Mesodermal cell (in vitro differentiated cells): ENCODE data around the gene ATE1.
"Not testable (repeated sequence)": the region's sequence is repeated elsewhere in the genome, so short reads cannot be mapped to it uniquely, and the experiment has no call there.

ENCODE experiments used
- H3K27ac ChIP-seq: 2 replicates; pipeline ENCODE4 v1.7.0; 2013; ENCODE audit warnings: mild to moderate bottlenecking, low read depth, low read length, moderate library complexity; ENCODE audit not compliant: severe bottlenecking
- H3K36me3 ChIP-seq: 2 replicates; pipeline ENCODE4 v1.7.1; 2013; ENCODE audit warnings: mild to moderate bottlenecking, low read length, moderate library complexity; ENCODE audit not compliant: control insufficient read depth, insufficient read depth
- H3K4me1 ChIP-seq: one replicate; pipeline ENCODE4 v1.7.1; 2013; ENCODE audit warnings: mild to moderate bottlenecking, low read length; ENCODE audit not compliant: insufficient read depth, control insufficient read depth, poor library complexity, severe bottlenecking
- H3K4me3 ChIP-seq: 2 replicates; pipeline ENCODE4 v1.7.0; 2013; ENCODE audit warnings: low read length, control low read depth, mild to moderate bottlenecking; ENCODE audit not compliant: insufficient read depth, poor library complexity, severe bottlenecking; ENCODE audit errors: extremely low read depth
- H3K9me3 ChIP-seq: 2 replicates; pipeline ENCODE4 v1.7.1; 2013; ENCODE audit warnings: mild to moderate bottlenecking, low read length, moderate library complexity; ENCODE audit not compliant: control insufficient read depth
- WGBS, 2 experiments: methylation state at CpG; one replicate each; pipeline ENCODE4 v1.1.5; 2013; ENCODE audit warnings: missing lambda C conversion rate in 2 of 2; ENCODE audit not compliant: insufficient coverage in 2 of 2; 5-methylcytosine and 5-hydroxymethylcytosine counted together

The ATE1 gene

GRCh38 chr10:121929585-121930267, 1.9 kb upstream of the ATE1 start:
- H3K4me3 ChIP-seq, result not testable (repeated sequence)
- H3K27ac ChIP-seq, result peak overlapping the region; percentile 23
- WGBS, 2 experiments, result 89 to 91% methylated on average over 7 to 9 of the region's 14 CpGs

DNA sequence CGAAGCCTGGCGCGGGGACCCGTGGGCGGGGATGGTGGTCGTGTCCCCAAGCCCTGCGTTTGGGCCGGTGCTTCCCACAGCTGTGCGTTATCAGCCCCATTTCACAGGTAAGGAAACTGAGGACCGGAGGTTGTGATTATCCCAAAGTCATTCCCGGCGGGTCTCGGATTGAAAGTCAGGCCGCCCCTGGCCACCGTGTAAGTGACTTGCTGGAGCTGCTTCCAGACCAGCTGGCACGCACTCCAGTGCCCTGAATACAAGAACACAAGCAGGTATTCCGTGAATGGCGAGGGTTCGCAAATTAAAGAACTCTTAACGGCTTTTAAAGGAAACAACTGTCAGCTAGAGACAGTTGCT, 675 bp upstream of the ATE1 start:
- H3K4me1 ChIP-seq, result no peaks in the 10 kb centered on the region
- H3K4me3 ChIP-seq, result peak overlapping the region; percentile 88
- WGBS, 2 experiments, result 14% methylated on average over 20 of the region's 20 CpGs
- no peaks in the 10 kb centered on the region for H3K9me3 ChIP-seq
- peak overlapping the region; percentile 95 for H3K27ac ChIP-seq
- H3K36me3 ChIP-seq, result no peaks in the 10 kb centered on the region

More at GRCh38 chr10:121929585-121930267, 1.9 kb upstream of the ATE1 start:
- not testable (repeated sequence) for H3K4me1 ChIP-seq, H3K36me3 ChIP-seq, H3K9me3 ChIP-seq

GRCh38 chr10:121927318-121927840, 452 bp downstream of the ATE1 start:
- 0% methylated on average over 41 to 48 of the region's 48 CpGs for WGBS, 2 experiments
- Histone ChIP-seq H3K36me3 (no peaks in the 10 kb centered on the region), H3K4me1 (no peaks in the 10 kb centered on the region), H3K4me3 (peak overlapping the region; percentile 88), H3K27ac (peak overlapping the region; percentile 95), H3K9me3 (no peaks in the 10 kb centered on the region)

GRCh38 chr10:121926671-121927317, 1.0 kb downstream of the ATE1 start:
- peaks cover 1% of the 10 kb centered on the region for H3K4me1 ChIP-seq

GRCh38 chr10:121926157-121926556, 1.7 kb downstream of the ATE1 start:
- H3K27ac ChIP-seq, result no peak overlapping the region
- peaks cover under 1% of the 10 kb centered on the region for H3K36me3 ChIP-seq
- no peaks in the 10 kb centered on the region for H3K9me3 ChIP-seq
- WGBS, 2 experiments, result no CpG with 5 or more reads among the region's 4 CpGs
- H3K4me1 ChIP-seq, result peaks cover 6% of the 10 kb centered on the region
- peak overlapping the region; percentile 88 for H3K4me3 ChIP-seq

More at GRCh38 chr10:121926671-121927317, 1.0 kb downstream of the ATE1 start:
- no peaks in the 10 kb centered on the region for H3K9me3 ChIP-seq
- WGBS, 2 experiments, result 10 to 12% methylated on average over 13 to 15 of the region's 20 CpGs
- no peaks in the 10 kb centered on the region for H3K36me3 ChIP-seq
- peak overlapping the region; percentile 95 for H3K27ac ChIP-seq
- peak overlapping the region; percentile 88 for H3K4me3 ChIP-seq

DNA sequence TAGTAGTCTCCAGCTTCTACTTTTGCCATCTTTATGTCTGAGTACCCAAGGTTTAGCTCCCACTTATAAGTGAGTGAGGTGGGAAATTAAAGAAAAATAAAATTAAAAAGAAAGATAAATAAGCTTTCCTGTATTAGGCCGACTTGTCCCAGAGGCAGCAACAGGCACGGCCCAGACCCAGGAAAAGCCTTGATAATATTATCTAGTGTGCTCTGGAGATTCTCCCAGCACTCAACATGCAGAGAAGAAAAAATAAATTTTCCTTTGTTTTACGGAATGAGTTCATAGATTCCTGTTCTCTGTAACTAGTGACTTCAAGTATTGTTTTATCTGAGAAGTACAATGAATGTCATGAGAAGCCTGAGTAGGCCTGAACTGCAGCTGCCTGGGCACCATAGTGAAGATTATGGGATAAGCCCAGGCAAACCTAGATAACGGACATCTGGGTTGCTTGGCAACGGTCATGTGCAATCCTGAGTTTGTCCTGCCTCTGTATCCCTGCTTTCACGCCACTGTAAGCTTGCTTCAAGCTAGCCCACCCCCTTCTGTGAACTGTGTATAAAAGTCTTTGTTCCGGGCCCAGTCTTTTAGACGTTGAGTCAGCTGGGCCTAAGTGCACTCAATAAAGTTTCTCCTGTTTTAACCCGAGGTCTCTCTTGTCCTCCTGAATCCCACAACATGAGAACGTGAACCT, 6.4 kb downstream of the ATE1 start:
- WGBS, 2 experiments, result 74 to 84% methylated on average over 7 of the region's 10 CpGs
- no peaks in the 10 kb centered on the region for H3K9me3 ChIP-seq
- no peak overlapping the region for H3K4me3 ChIP-seq
- H3K27ac ChIP-seq, result peak overlapping the region; percentile 74
- H3K36me3 ChIP-seq, result peaks cover 41% of the 10 kb centered on the region
- H3K4me1 ChIP-seq, result peaks cover 6% of the 10 kb centered on the region

GRCh38 chr10:121919666-121920065, 8.2 kb downstream of the ATE1 start:
- Histone ChIP-seq H3K9me3 (no peaks in the 10 kb centered on the region), H3K27ac (no peak overlapping the region), H3K36me3 (peaks cover 52% of the 10 kb centered on the region), H3K4me1 (peaks cover 6% of the 10 kb centered on the region), H3K4me3 (no peak overlapping the region)
- WGBS, 2 experiments, result 95 to 98% methylated on average over 7 to 10 of the region's 10 CpGs

- not testable (repeated sequence) for H3K4me3 ChIP-seq, H3K9me3 ChIP-seq, H3K27ac ChIP-seq, H3K4me1 ChIP-seq
- H3K36me3 ChIP-seq, result peaks cover 61% of the 10 kb centered on the region
- WGBS, 2 experiments, result 85 to 95% methylated on average over 5 to 6 of the region's 7 CpGs
Measured at GRCh38 chr10:121918800-121919199, 9.0 kb downstream of the ATE1 start.

- 95 to 96% methylated on average over 2 to 5 of the region's 6 CpGs for WGBS, 2 experiments
Measured at GRCh38 chr10:121914661-121915060, 13.2 kb downstream of the ATE1 start.

DNA sequence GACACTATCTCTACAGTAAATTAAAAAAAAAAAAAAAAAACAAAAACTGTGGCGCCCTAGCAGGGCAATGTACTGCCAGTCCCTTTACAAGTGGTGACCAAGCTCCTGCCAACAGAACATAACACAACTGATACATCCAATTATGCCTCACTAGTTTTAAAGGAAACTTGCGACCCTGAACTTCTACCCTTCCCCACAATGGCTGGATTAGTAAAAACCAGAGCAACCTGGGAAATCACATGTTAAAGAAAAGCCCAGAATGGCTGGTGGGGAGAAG, 16.5 kb downstream of the ATE1 start:
- H3K27ac ChIP-seq, result no peak overlapping the region
- H3K9me3 ChIP-seq, result no peaks in the 10 kb centered on the region
- no peak overlapping the region for H3K4me3 ChIP-seq
- WGBS, 2 experiments, result no CpG with 5 or more reads among the region's 2 CpGs
- no peaks in the 10 kb centered on the region for H3K4me1 ChIP-seq
- H3K36me3 ChIP-seq, result peaks cover 71% of the 10 kb centered on the region

More at GRCh38 chr10:121914661-121915060, 13.2 kb downstream of the ATE1 start:
- no peaks in the 10 kb centered on the region for H3K9me3 ChIP-seq
- H3K36me3 ChIP-seq, result peaks cover 77% of the 10 kb centered on the region
- H3K4me3 ChIP-seq, result no peak overlapping the region
- no peaks in the 10 kb centered on the region for H3K4me1 ChIP-seq
- H3K27ac ChIP-seq, result no peak overlapping the region
